ENCODE measurements around the gene TRMT11. TPM values are rescaled to one million over a fixed set of nuclear protein-coding genes. Genes with fewer than 3 reads are reported as not detected.

TRMT11 gene
- total and polyA plus RNA-seq, 8 donors: 7.0 to 124 (median 49.9) TPM

GRCh38 chr6:126035764-126036163 is 49.4 kb downstream of the TRMT11 start:
- Histone ChIP-seq H3K4me3 (no peak overlapping the region), H3K4me1 (peaks cover 12 to 31% (median 18%) of the 10 kb centered on the region in 4 donors), H3K27me3 (no peaks in the 10 kb centered on the region), H3K27ac (no peak overlapping the region), H3K9me3 (no peaks in the 10 kb centered on the region), H3K36me3 (peaks cover 0 to 19% (median 11%) of the 10 kb centered on the region in 4 donors)
- DNase-seq: no peak
- TF ChIP-seq, protein P1, sequence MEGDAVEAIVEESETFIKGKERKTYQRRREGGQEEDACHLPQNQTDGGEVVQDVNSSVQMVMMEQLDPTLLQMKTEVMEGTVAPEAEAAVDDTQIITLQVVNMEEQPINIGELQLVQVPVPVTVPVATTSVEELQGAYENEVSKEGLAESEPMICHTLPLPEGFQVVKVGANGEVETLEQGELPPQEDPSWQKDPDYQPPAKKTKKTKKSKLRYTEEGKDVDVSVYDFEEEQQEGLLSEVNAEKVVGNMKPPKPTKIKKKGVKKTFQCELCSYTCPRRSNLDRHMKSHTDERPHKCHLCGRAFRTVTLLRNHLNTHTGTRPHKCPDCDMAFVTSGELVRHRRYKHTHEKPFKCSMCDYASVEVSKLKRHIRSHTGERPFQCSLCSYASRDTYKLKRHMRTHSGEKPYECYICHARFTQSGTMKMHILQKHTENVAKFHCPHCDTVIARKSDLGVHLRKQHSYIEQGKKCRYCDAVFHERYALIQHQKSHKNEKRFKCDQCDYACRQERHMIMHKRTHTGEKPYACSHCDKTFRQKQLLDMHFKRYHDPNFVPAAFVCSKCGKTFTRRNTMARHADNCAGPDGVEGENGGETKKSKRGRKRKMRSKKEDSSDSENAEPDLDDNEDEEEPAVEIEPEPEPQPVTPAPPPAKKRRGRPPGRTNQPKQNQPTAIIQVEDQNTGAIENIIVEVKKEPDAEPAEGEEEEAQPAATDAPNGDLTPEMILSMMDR (IDR thresholded peaks at IDR 0.05): no peak
- TF ChIP-seq EP300 (IDR thresholded peaks at IDR 0.05) (no peak), POLR2A (IDR thresholded peaks at IDR 0.05) (no peak), POLR2AphosphoS5 (IDR thresholded peaks at IDR 0.05) (no peak)
- intact Hi-C loops (cut with DNase I; ENCODE audit: low total_unique reads): no loop called here
- WGBS, 5 donors: 94 to 100% (median 98%) methylated on average over 2 of the region's 2 CpGs

DNA sequence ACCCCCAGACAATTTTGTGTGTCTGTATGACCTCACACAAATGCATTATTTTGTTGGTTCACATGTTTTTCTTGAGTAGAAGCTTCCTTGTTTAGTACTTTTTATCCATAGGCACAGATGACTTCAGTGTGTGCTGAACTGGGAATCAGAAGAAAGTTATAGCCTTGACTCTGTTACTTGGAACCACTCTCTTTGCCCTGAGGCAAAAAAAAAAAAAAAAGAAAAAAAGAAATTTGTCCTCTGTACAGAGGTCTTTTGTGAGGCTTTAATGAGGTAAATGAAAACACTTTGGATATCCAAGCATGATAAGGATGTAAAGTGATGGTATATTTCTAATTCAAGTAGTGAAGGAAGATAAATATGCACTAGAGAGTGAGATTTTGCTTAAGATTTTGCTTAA is 51.9 kb downstream of the TRMT11 start:
- intact Hi-C loops (cut with DNase I; ENCODE audit: low total_unique reads): no loop called here
- H3K27me3 ChIP-seq: no peaks in the 10 kb centered on the region

GRCh38 chr6:126039284-126039683 is 52.9 kb downstream of the TRMT11 start:
- H3K27ac ChIP-seq: peak overlapping the region in 3 of 5 donors; percentile 68 to 82 (median 80)
- peaks cover 10 to 39% (median 23%) of the 10 kb centered on the region in 4 donors for H3K4me1 ChIP-seq
- no peaks in the 10 kb centered on the region for H3K27me3 ChIP-seq
- H3K36me3 ChIP-seq: peaks cover 0 to 19% (median 2%) of the 10 kb centered on the region in 4 donors
- intact Hi-C loops (cut with DNase I; ENCODE audit: low total_unique reads): no loop called here
- no peaks in the 10 kb centered on the region for H3K9me3 ChIP-seq
- WGBS, 5 donors: 67 to 86% (median 81%) methylated on average over 2 of the region's 2 CpGs
- H3K4me3 ChIP-seq: no peak overlapping the region
- DNase-seq: no peak
- TF ChIP-seq POLR2AphosphoS5 (IDR thresholded peaks at IDR 0.05) (no peak), POLR2A (IDR thresholded peaks at IDR 0.05) (no peak), EP300 (IDR thresholded peaks at IDR 0.05) (no peak)
- TF ChIP-seq, protein P1 (IDR thresholded peaks at IDR 0.05): no peak

More for the DNA sequence above, 51.9 kb downstream of the TRMT11 start:
- TF ChIP-seq, protein P1 (IDR thresholded peaks at IDR 0.05): no peak
- TF ChIP-seq POLR2A (IDR thresholded peaks at IDR 0.05) (no peak), POLR2AphosphoS5 (IDR thresholded peaks at IDR 0.05) (no peak), EP300 (IDR thresholded peaks at IDR 0.05) (no peak)
- no peak overlapping the region for H3K27ac ChIP-seq
- DNase-seq: no peak
- no peak overlapping the region for H3K4me3 ChIP-seq
- H3K4me1 ChIP-seq: peaks cover 16 to 49% (median 28%) of the 10 kb centered on the region in 4 donors
- peaks cover 0 to 19% (median 2%) of the 10 kb centered on the region in 4 donors for H3K36me3 ChIP-seq
- no peaks in the 10 kb centered on the region for H3K9me3 ChIP-seq

GRCh38 chr6:126040394-126040793 is 54.1 kb downstream of the TRMT11 start:
- Histone ChIP-seq H3K36me3 (peaks cover 0 to 19% (median 2%) of the 10 kb centered on the region in 4 donors), H3K4me3 (no peak overlapping the region), H3K4me1 (peaks cover 10 to 38% (median 23%) of the 10 kb centered on the region in 4 donors), H3K9me3 (no peaks in the 10 kb centered on the region), H3K27ac (peak overlapping the region; percentile 61 to 82 (median 69)), H3K27me3 (no peaks in the 10 kb centered on the region)
- TF ChIP-seq POLR2AphosphoS5 (IDR thresholded peaks at IDR 0.05) (no peak), EP300 (IDR thresholded peaks at IDR 0.05) (no peak), POLR2A (IDR thresholded peaks at IDR 0.05) (no peak)
- TF ChIP-seq, protein P1 (IDR thresholded peaks at IDR 0.05): no peak
- WGBS, 5 donors: 68 to 88% (median 83%) methylated on average over 4 of the region's 4 CpGs
- no peak for DNase-seq
- intact Hi-C loops (cut with DNase I; ENCODE audit: low total_unique reads): no loop called here
